Activated CD4-positive, alpha-beta T cell treated with anti-CD3 and anti-CD28 coated beads, Interleukin-2, Interleukin-6, amounts not matched to agents 100 ng/mL and 50 ng/mL, durations not matched to agents 16 hours and 8 hours (primary cell): ENCODE measurements around the gene LACTB.

Experiments
- DNase-seq: peaks from one replicate; pipeline ENCODE4 v3.0.0-alpha.2; 2020

The LACTB gene

DNA sequence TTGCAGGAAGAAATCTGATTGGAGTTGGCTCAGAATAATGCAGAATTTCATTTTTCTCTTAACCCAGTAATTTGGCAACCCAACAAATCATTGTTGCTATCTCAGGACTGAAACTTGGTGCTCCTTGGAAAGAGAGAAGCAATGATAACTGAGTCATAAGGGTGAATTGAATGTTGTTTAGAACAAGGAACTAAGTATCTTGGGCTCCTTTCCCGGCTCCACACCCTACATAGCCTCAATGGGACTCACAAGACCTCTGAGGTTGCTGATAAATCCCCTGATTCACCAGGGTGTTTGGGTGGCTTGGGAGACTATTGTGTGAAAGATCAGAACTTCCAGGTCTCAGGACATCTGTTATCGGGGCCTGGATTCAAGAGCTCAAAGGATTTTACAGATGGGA is 60.0 kb downstream of the LACTB start:
- DNase-seq = no peak

- no peak for DNase-seq
These were observed 63.5 kb downstream of the LACTB start for GRCh38 chr15:63185206-63185605.

GRCh38 chr15:63186065-63186464 is 64.4 kb downstream of the LACTB start:
- no peak for DNase-seq

GRCh38 chr15:63187589-63188226 is 66.0 kb downstream of the LACTB start:
- no peak for DNase-seq

GRCh38 chr15:63188247-63188925 is 66.7 kb downstream of the LACTB start:
- peak; percentile 71 for DNase-seq

DNA sequence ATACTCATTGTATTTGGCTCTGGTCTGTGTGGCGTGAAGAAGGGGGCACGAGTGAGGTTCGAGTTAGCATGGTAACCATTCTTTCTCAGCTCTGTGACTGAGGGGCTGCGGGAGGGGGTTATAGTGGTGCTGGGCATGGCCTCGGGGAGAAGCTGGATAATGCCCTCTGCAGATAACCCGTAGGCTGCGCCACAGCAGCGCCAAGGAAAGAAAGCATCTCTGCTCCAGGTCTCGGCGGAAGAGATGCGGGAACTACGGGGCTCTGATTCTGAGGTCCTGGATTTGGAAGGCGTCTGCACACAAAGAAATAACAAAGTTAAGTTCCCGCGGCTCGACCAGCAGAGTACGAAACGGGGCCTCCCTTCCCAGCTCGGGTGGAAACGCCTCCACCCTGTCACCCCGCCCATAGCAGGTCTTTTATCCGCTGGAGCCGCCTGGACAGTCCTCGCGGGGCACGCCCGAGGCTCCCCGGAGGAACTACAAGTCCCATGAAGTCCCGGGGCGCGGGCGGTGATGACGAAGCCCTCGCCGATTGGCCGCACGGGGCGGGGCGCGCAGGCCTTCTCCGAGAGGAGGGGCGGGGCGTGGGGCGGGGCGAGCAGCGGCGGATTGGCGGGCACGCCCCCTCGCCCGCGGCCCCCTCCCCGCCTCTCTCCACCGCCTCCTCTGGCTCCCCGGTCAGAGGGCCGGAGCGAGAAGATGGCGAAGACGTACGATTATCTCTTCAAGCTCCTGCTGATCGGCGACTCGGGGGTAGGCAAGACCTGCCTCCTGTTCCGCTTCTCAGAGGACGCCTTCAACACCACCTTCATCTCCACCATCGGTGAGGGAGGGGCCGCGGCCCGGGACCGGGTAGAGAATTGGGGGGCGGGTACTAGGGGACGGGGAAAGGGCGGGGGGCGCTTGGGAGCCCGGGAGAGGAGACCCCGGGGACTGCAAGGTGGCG is 67.5 kb downstream of the LACTB start, which contains the start of gene RAB8B:
TSS of gene RAB8B (plus strand) at position 681 of the 946 bp plus-strand sequence. CDS start at position 700, 19 bp downstream.
- DNase-seq = peak; percentile 99

GRCh38 chr15:63189941-63190768 is 68.5 kb downstream of the LACTB start:
- DNase-seq = no peak

- no peak for DNase-seq
These were observed 69.3 kb downstream of the LACTB start for GRCh38 chr15:63190769-63191649.
